ENCODE data around the gene SRPK2.

DNA sequence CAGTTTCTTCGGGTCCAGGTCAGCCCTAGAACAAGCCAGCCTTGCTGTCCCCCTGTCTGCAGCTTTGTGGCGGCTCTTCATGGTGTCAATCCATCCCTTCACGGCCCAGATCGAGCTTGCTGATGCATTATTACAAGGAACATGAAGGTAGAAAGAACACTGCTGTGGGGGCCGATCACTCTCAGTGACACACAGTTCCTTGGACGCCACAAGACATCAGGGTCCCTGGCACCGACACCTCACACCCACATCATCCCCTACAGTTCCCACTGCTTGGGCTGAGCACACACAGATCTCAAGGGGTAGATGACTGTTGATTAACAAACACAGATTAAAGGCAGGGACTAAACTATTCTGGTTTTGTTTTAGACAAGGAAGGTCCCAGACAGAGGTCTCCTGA lies 255.4 kb downstream of the SRPK2 start:
- TF ChIP-seq, protein P1, sequence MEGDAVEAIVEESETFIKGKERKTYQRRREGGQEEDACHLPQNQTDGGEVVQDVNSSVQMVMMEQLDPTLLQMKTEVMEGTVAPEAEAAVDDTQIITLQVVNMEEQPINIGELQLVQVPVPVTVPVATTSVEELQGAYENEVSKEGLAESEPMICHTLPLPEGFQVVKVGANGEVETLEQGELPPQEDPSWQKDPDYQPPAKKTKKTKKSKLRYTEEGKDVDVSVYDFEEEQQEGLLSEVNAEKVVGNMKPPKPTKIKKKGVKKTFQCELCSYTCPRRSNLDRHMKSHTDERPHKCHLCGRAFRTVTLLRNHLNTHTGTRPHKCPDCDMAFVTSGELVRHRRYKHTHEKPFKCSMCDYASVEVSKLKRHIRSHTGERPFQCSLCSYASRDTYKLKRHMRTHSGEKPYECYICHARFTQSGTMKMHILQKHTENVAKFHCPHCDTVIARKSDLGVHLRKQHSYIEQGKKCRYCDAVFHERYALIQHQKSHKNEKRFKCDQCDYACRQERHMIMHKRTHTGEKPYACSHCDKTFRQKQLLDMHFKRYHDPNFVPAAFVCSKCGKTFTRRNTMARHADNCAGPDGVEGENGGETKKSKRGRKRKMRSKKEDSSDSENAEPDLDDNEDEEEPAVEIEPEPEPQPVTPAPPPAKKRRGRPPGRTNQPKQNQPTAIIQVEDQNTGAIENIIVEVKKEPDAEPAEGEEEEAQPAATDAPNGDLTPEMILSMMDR (IDR thresholded peaks at IDR 0.05): no peak
- TF ChIP-seq POLR2A (IDR thresholded peaks at IDR 0.05; ENCODE audit: low read depth) (no peak), POLR2AphosphoS5 (IDR thresholded peaks at IDR 0.05) (no peak), EP300 (IDR thresholded peaks at IDR 0.05) (no peak)
